Epithelial cell of proximal tubule (primary cell): ENCODE measurements around the gene CERS6. TPM values are rescaled to one million over a fixed set of nuclear protein-coding genes. Genes with fewer than 3 reads are reported as not detected.
"Not testable (repeated sequence)": the region's sequence is repeated elsewhere in the genome, so short reads cannot be mapped to it uniquely, and the experiment has no call there.

Experiments
- DNase-seq: peaks from one replicate; pipeline ENCODE4 v3.0.0-alpha.2; 2011; ENCODE audit warnings: low read depth
- H3K4me3 ChIP-seq: 2 replicates; pipeline ENCODE4 v1.5.1; 2011; ENCODE audit warnings: low read depth, mild to moderate bottlenecking, low read length
- total RNA-seq: library from RNA; depleted of rRNA; stranded (reverse); fragments of >200 nt; gene quantifications from 2 replicates; pipeline ENCODE4 v1.2.3, GENCODE V29; 2015
- TF ChIP-seq, protein P1 (sequence below): conservative IDR thresholded peaks from 2 replicates; pipeline ENCODE4 v1.5.1; 2012; ENCODE audit warnings: low read depth, mild to moderate bottlenecking, low read length

Gene CERS6, protein sequence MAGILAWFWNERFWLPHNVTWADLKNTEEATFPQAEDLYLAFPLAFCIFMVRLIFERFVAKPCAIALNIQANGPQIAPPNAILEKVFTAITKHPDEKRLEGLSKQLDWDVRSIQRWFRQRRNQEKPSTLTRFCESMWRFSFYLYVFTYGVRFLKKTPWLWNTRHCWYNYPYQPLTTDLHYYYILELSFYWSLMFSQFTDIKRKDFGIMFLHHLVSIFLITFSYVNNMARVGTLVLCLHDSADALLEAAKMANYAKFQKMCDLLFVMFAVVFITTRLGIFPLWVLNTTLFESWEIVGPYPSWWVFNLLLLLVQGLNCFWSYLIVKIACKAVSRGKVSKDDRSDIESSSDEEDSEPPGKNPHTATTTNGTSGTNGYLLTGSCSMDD
- total RNA-seq = 11.6 and 11.7 TPM in 2 replicates

DNA sequence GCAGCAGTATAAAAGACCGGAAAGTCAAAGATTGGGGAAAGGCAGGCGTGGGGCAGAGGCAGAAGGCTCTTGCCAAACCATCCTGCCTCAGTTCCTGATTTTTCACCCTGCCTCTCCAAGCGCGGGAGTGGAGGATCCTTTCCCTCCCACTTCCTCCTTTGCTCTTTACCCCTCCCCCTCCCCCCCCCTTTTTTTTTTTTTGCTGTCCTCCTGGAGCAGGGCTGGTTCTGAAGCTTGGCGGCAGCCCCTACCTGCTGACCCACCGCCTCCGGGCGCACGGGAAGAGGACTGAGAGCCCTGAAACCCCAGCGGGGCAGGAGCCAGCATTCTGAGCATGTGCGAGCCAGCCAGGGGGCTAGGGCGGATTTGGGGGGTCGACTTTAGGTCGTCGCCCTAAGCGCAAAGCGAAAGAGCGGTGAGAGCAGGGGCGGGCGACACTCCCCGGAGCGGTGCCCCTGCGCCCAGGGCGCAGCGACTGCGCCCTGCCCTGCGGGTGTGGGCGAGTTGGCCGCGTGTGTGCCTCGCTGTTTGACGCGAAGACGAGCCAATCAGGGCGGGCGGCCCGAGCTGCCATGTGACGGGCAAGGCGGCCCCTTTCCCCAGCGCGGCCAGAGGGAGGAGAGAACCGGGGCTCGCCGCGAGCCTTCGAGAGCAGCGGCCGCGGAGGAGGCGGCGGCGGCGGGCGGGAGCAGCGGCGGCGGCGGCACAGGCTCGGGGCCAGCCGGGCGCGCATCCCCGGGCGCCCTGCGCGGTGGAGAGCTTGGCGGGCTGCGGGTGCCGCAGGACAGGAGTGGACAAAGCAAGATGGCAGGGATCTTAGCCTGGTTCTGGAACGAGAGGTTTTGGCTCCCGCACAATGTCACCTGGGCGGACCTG is at the start of gene CERS6:
Gene CERS6 (plus strand): TSS at position 628 of the 876 bp plus-strand sequence. CDS start 177 bp downstream, at position 805.
- DNase-seq = no peak
- H3K4me3 ChIP-seq = peak within 1 kb of the TSS; percentile 88
- TF ChIP-seq, protein P1, sequence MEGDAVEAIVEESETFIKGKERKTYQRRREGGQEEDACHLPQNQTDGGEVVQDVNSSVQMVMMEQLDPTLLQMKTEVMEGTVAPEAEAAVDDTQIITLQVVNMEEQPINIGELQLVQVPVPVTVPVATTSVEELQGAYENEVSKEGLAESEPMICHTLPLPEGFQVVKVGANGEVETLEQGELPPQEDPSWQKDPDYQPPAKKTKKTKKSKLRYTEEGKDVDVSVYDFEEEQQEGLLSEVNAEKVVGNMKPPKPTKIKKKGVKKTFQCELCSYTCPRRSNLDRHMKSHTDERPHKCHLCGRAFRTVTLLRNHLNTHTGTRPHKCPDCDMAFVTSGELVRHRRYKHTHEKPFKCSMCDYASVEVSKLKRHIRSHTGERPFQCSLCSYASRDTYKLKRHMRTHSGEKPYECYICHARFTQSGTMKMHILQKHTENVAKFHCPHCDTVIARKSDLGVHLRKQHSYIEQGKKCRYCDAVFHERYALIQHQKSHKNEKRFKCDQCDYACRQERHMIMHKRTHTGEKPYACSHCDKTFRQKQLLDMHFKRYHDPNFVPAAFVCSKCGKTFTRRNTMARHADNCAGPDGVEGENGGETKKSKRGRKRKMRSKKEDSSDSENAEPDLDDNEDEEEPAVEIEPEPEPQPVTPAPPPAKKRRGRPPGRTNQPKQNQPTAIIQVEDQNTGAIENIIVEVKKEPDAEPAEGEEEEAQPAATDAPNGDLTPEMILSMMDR = no peak

DNA sequence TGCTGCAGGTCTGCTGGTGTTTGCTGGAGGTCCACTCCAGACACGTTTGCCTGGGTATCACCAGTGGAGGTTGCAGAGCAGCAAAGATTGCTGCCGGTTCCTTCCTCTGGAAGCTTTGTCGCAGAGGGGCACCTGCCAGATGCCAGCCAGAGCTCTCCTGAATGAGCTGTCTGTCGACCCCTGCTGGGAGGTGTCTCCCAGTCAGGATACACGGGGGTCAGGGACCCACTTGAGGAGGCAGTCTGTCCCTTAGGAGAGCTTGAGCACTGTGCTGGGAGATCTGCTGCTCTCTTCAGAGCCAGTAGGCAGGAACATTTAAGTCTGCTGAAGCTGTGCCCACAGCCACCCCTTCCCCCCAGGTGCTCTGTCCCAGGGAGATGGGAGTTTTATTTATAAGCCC is 43.8 kb upstream of the CERS6 start:
- H3K4me3 ChIP-seq, DNase-seq: not testable (repeated sequence)

DNA sequence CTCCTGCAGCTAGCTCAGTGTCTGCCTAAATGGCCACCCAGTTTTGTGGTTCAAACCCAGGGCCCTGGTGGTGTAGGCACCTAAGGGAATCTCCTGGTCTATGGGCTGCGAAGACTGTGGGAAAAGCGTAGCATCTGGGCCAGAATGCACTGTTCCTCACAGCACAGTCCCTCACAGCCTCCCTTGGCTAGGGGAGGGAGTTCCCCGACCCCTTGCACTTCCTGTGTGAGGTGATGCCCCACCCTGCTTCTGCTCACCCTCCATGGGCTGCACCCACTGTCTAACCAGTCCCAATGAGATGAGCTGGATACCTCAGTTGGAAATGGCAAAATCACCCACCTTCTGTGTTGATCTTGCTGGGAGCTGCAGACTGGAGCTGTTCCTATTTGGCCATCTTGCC is 43.0 kb upstream of the CERS6 start:
- not testable (repeated sequence) for DNase-seq, H3K4me3 ChIP-seq

DNA sequence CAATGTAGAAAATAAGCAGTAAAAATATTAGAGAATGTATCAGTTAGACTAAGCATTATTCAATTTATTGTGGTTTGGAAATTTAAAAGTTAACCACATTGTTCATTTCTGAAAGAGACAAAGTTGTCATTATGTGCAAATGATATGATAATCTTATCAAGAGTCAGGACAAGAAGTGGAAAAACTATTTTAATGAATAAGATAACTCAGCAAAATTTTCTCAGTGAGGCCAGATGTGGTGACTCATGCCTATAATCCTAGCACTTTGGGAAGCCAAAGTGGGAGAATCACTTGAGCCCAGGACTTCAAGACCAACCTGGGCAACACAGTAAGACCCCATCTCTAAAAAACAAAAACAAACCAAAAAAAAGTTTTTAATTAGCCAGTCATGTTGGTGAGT is 39.5 kb upstream of the CERS6 start:
- TF ChIP-seq, protein P1 = no peak
- no peak for DNase-seq
- H3K4me3 ChIP-seq = no peak overlapping the region

DNA sequence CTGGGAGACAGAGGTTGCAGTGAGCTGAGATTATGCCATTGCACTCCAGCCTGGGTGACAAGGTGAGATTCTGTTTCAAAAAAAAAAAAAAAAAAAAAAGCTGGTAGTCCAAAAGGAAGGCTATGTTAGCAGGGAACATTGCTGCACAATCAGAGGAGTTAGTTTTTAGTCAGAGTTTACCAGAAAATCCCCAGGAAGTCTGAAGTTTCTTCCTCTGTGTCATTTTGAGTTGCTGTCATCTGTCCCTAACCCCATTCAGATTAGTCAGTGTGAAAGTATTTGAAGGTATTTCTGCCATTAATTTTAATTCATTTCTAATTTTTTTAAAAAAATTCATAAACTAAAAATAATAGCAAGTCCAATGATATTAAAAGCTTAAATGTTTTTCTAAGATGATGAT is 33.5 kb upstream of the CERS6 start:
- H3K4me3 ChIP-seq = no peak overlapping the region
- DNase-seq = no peak
- TF ChIP-seq, protein P1 = no peak

DNA sequence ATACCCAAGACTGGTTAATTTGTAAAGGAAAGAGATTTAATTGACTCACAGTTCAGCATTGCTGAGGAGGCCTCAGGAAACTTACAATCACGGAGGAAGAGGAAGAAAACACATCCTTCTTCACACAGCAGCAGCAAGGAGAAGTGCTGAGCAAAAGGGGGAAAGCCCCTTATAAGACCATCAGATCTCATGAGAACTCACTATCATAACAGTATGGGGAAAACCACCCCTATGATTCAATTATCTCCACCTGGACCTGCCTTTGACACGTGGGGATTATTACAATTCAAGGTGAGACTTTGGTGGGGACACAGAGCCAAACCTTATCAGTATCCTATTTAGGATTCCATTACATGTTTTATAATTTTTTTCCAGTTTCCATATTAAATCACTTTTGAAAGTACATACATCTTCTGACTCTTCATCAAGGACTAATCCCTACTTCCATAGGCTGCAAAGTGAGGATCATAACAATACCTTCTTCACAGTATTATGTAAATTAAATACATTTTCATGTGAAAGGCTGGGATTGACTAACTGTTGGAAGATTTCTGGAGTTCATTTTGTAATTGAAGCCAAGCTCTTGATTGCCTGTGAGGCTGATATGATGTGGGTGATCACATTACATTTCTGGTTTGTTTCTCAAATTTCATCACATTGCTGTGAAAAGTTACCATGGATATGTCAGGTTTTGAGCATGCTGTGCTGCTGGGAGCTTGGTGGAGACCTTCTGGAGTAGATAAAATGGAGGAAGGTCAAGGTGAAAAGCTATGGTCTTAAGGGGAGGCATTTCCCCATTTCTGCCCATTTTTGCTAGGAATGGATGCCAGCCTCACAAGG is 31.7 kb upstream of the CERS6 start:
- TF ChIP-seq, protein P1 = no peak
- DNase-seq = no peak

DNA sequence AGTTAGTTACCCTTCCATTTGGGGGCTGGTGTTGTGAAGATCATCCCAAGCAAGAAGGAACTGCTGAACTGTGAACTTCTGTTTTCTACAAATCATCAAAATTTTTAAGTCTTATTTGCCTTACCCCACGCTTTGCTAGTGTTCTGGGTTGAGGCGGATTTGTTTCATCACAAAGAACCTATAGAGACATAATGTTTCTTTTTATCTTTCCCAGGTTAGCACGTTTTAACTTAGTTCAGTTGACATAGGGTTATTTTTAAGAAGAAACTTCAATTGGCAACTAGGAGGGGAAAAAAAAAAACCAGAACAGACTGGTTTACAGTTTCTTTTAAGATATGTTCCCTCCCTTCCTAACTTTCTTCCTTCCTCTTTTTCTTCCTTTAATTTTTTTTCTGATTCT is 31.1 kb upstream of the CERS6 start:
- DNase-seq = no peak
- TF ChIP-seq, protein P1 = no peak
- no peak overlapping the region for H3K4me3 ChIP-seq

More for the DNA sequence above, 31.7 kb upstream of the CERS6 start:
- H3K4me3 ChIP-seq = no peak overlapping the region
